ENCODE data around the gene UNC5C. TPM values are rescaled to one million over a fixed set of nuclear protein-coding genes. Genes with fewer than 3 reads are reported as not detected.

Gene UNC5C
- total RNA-seq, 2 experiments from 2014 or later: not detected

- H3K27me3 Mint-ChIP-seq: peaks cover 3% of the 10 kb centered on the region
- no peaks in the 10 kb centered on the region for H3K4me1 Mint-ChIP-seq
- no peaks in the 10 kb centered on the region for H3K36me3 Mint-ChIP-seq
- no peak overlapping the region for H3K27ac Mint-ChIP-seq
- no peak for ATAC-seq (ENCODE audit: low read depth)
- no peaks in the 10 kb centered on the region for H3K9me3 Mint-ChIP-seq
- no peak overlapping the region for H3K4me3 Mint-ChIP-seq
- POLR2A ChIA-PET: no interaction called here
- DNase-seq: no peak
Measured at GRCh38 chr4:95504501-95504900, 44.3 kb downstream of the UNC5C start.

GRCh38 chr4:95500361-95500760 is 48.4 kb downstream of the UNC5C start:
- H3K27ac Mint-ChIP-seq: no peak overlapping the region
- ATAC-seq (ENCODE audit: low read depth) (no peak), DNase-seq (no peak)
- POLR2A ChIA-PET: no interaction called here
- H3K4me3 Mint-ChIP-seq: no peak overlapping the region
- peaks cover 3% of the 10 kb centered on the region for H3K27me3 Mint-ChIP-seq
- H3K9me3 Mint-ChIP-seq: no peaks in the 10 kb centered on the region
- no peaks in the 10 kb centered on the region for H3K4me1 Mint-ChIP-seq
- no peaks in the 10 kb centered on the region for H3K36me3 Mint-ChIP-seq

- Mint-ChIP-seq H3K4me1 (no peaks in the 10 kb centered on the region), H3K27me3 (peaks cover 3% of the 10 kb centered on the region), H3K4me3 (no peak overlapping the region), H3K27ac (no peak overlapping the region), H3K9me3 (no peaks in the 10 kb centered on the region), H3K36me3 (no peaks in the 10 kb centered on the region)
- no peak for DNase-seq
- ATAC-seq (ENCODE audit: low read depth): no peak
- POLR2A ChIA-PET: no interaction called here
Measured at GRCh38 chr4:95499291-95499696, 49.5 kb downstream of the UNC5C start.

GRCh38 chr4:95494186-95494585 is 54.6 kb downstream of the UNC5C start:
- Mint-ChIP-seq H3K36me3 (no peaks in the 10 kb centered on the region), H3K4me1 (no peaks in the 10 kb centered on the region), H3K4me3 (no peak overlapping the region), H3K27ac (no peak overlapping the region), H3K9me3 (no peaks in the 10 kb centered on the region), H3K27me3 (no peaks in the 10 kb centered on the region)
- DNase-seq (no peak), ATAC-seq (ENCODE audit: low read depth) (no peak)
- POLR2A ChIA-PET: no interaction called here

GRCh38 chr4:95478679-95479078 is 70.1 kb downstream of the UNC5C start:
- H3K36me3 Mint-ChIP-seq: no peaks in the 10 kb centered on the region

GRCh38 chr4:95476121-95476520 is 72.7 kb downstream of the UNC5C start:
- POLR2A ChIA-PET: no interaction called here
- no peaks in the 10 kb centered on the region for H3K9me3 Mint-ChIP-seq
- H3K4me3 Mint-ChIP-seq: no peak overlapping the region
- ATAC-seq (ENCODE audit: low read depth) (no peak), DNase-seq (no peak)
- no peak overlapping the region for H3K27ac Mint-ChIP-seq
- H3K4me1 Mint-ChIP-seq: no peaks in the 10 kb centered on the region
- no peaks in the 10 kb centered on the region for H3K36me3 Mint-ChIP-seq
- H3K27me3 Mint-ChIP-seq: peaks cover 2% of the 10 kb centered on the region

More at GRCh38 chr4:95478679-95479078, 70.1 kb downstream of the UNC5C start:
- no peak overlapping the region for H3K27ac Mint-ChIP-seq
- DNase-seq (no peak), ATAC-seq (ENCODE audit: low read depth) (no peak)
- H3K27me3 Mint-ChIP-seq: peaks cover 2% of the 10 kb centered on the region
- H3K9me3 Mint-ChIP-seq: no peaks in the 10 kb centered on the region
- POLR2A ChIA-PET: no interaction called here
- H3K4me3 Mint-ChIP-seq: no peak overlapping the region
- H3K4me1 Mint-ChIP-seq: no peaks in the 10 kb centered on the region

GRCh38 chr4:95472534-95472933 is 76.2 kb downstream of the UNC5C start:
- H3K27ac Mint-ChIP-seq: no peak overlapping the region
- H3K9me3 Mint-ChIP-seq: no peaks in the 10 kb centered on the region
- H3K4me1 Mint-ChIP-seq: no peaks in the 10 kb centered on the region
- H3K36me3 Mint-ChIP-seq: no peaks in the 10 kb centered on the region
- H3K27me3 Mint-ChIP-seq: peaks cover 2% of the 10 kb centered on the region
- H3K4me3 Mint-ChIP-seq: no peak overlapping the region
- no peak for ATAC-seq (ENCODE audit: low read depth)
- DNase-seq: no peak
- POLR2A ChIA-PET: no interaction called here

GRCh38 chr4:95470622-95471021 is 78.2 kb downstream of the UNC5C start:
- DNase-seq (no peak), ATAC-seq (ENCODE audit: low read depth) (no peak)
- H3K27me3 Mint-ChIP-seq: peaks cover 2% of the 10 kb centered on the region
- no peak overlapping the region for H3K4me3 Mint-ChIP-seq
- H3K27ac Mint-ChIP-seq: no peak overlapping the region
- no peaks in the 10 kb centered on the region for H3K9me3 Mint-ChIP-seq
- no peaks in the 10 kb centered on the region for H3K36me3 Mint-ChIP-seq
- POLR2A ChIA-PET: no interaction called here
- no peaks in the 10 kb centered on the region for H3K4me1 Mint-ChIP-seq

- H3K4me1 Mint-ChIP-seq: no peaks in the 10 kb centered on the region
Measured at GRCh38 chr4:95469617-95470016, 79.2 kb downstream of the UNC5C start.

GRCh38 chr4:95466791-95467190 is 82.0 kb downstream of the UNC5C start:
- POLR2A ChIA-PET: no interaction called here
- ATAC-seq (ENCODE audit: low read depth): no peak
- Mint-ChIP-seq H3K4me3 (no peak overlapping the region), H3K4me1 (no peaks in the 10 kb centered on the region), H3K9me3 (no peaks in the 10 kb centered on the region), H3K27me3 (no peaks in the 10 kb centered on the region), H3K27ac (no peak overlapping the region), H3K36me3 (no peaks in the 10 kb centered on the region)
- DNase-seq: no peak

More at GRCh38 chr4:95469617-95470016, 79.2 kb downstream of the UNC5C start:
- no peak for ATAC-seq (ENCODE audit: low read depth)
- no peaks in the 10 kb centered on the region for H3K9me3 Mint-ChIP-seq
- H3K4me3 Mint-ChIP-seq: no peak overlapping the region
- no peaks in the 10 kb centered on the region for H3K36me3 Mint-ChIP-seq
- POLR2A ChIA-PET: no interaction called here
- no peaks in the 10 kb centered on the region for H3K27me3 Mint-ChIP-seq
- no peak overlapping the region for H3K27ac Mint-ChIP-seq
- DNase-seq: no peak

GRCh38 chr4:95465010-95465409 is 83.8 kb downstream of the UNC5C start:
- H3K4me1 Mint-ChIP-seq: no peaks in the 10 kb centered on the region
- H3K4me3 Mint-ChIP-seq: no peak overlapping the region
- DNase-seq (no peak), ATAC-seq (ENCODE audit: low read depth) (no peak)
- POLR2A ChIA-PET: no interaction called here
- H3K27ac Mint-ChIP-seq: no peak overlapping the region
- no peaks in the 10 kb centered on the region for H3K9me3 Mint-ChIP-seq
- H3K36me3 Mint-ChIP-seq: no peaks in the 10 kb centered on the region
- H3K27me3 Mint-ChIP-seq: no peaks in the 10 kb centered on the region

- no peak for ATAC-seq (ENCODE audit: low read depth)
- Mint-ChIP-seq H3K9me3 (no peaks in the 10 kb centered on the region), H3K4me1 (no peaks in the 10 kb centered on the region), H3K4me3 (no peak overlapping the region), H3K36me3 (no peaks in the 10 kb centered on the region), H3K27me3 (no peaks in the 10 kb centered on the region), H3K27ac (no peak overlapping the region)
- DNase-seq: no peak
- POLR2A ChIA-PET: no interaction called here
Measured at GRCh38 chr4:95462921-95463320, 85.9 kb downstream of the UNC5C start.

GRCh38 chr4:95457353-95457752 is 91.4 kb downstream of the UNC5C start:
- H3K9me3 Mint-ChIP-seq: no peaks in the 10 kb centered on the region
- no peak overlapping the region for H3K4me3 Mint-ChIP-seq
- no peak overlapping the region for H3K27ac Mint-ChIP-seq
- ATAC-seq (ENCODE audit: low read depth) (no peak), DNase-seq (no peak)
- H3K36me3 Mint-ChIP-seq: no peaks in the 10 kb centered on the region
- H3K27me3 Mint-ChIP-seq: peaks cover 8% of the 10 kb centered on the region
- H3K4me1 Mint-ChIP-seq: no peaks in the 10 kb centered on the region
- POLR2A ChIA-PET: no interaction called here

GRCh38 chr4:95450294-95450693 is 98.5 kb downstream of the UNC5C start:
- Mint-ChIP-seq H3K9me3 (no peaks in the 10 kb centered on the region), H3K27me3 (no peaks in the 10 kb centered on the region), H3K36me3 (no peaks in the 10 kb centered on the region), H3K4me3 (no peak overlapping the region), H3K4me1 (no peaks in the 10 kb centered on the region), H3K27ac (no peak overlapping the region)
- DNase-seq (no peak), ATAC-seq (ENCODE audit: low read depth) (no peak)
- POLR2A ChIA-PET: no interaction called here

GRCh38 chr4:95446173-95446572 is 102.6 kb downstream of the UNC5C start:
- Mint-ChIP-seq H3K27ac (no peak overlapping the region), H3K36me3 (no peaks in the 10 kb centered on the region), H3K9me3 (no peaks in the 10 kb centered on the region), H3K27me3 (no peaks in the 10 kb centered on the region), H3K4me1 (no peaks in the 10 kb centered on the region), H3K4me3 (no peak overlapping the region)
- POLR2A ChIA-PET: no interaction called here
- ATAC-seq (ENCODE audit: low read depth) (no peak), DNase-seq (no peak)

Data from activated naive CD8-positive, alpha-beta T cell treated with anti-CD3 and anti-CD28 coated beads, Interleukin-2, amount 10 ng/mL, durations not matched to agents 7 days and 5 days (primary cell).